HCT116 (cell line): ENCODE measurements around the gene MRM1. TPM values are rescaled to one million over a fixed set of nuclear protein-coding genes. Genes with fewer than 3 reads are reported as not detected.

Source experiments
- ATAC-seq: fragments of 200-7000 bp; cut with Tn5 transposase; 2 replicates; pipeline ENCODE4 v1.9.1; 2020; ENCODE audit warnings: mild to moderate bottlenecking, moderate library complexity
- BruUV-seq: library from RNA; stranded (reverse); fragments of 400-500 nt; replicated peaks from 2 replicates; lab custom pipeline; 2021; lab: Mats Ljungman, UMichigan
- CTCF ChIA-PET: fragments of 300-600 bp; sonication (Branson Sonifier 250); formaldehyde crosslinking; loops from one replicate; lab custom pipeline; 2021; ENCODE audit warnings: antibody characterized with exemption; lab: Charles Lee
- POLR2A ChIA-PET: fragments of 300-600, 350-600 bp; sonication (Branson Sonifier 250); formaldehyde crosslinking; loops from one replicate; lab custom pipeline; 2021; ENCODE audit warnings: antibody characterized with exemption; lab: Charles Lee
- RAD21 ChIA-PET, 2 experiments: fragments of 300-600 bp; sonication (Branson Sonifier 250); formaldehyde crosslinking; loops; one replicate each; lab custom pipeline; 2023; ENCODE audit warnings: low total read pairs in 2 of 2; ENCODE audit not compliant: uncharacterized antibody in 2 of 2, unreplicated experiment in 2 of 2, low non-redundant PET in 1 of 2; lab: Charles Lee
- DNase-seq: peaks from one replicate; pipeline ENCODE4 v3.0.0-alpha.2; 2010; ENCODE audit warnings: low read depth, low spot score
- H2AFZ ChIP-seq: fragments of 200-600 bp; shearing (Covaris generic), sonication (generic); 2 replicates; pipeline ENCODE4 v1.6.1; 2017; ENCODE audit warnings: low read depth, mixed run types, mixed read lengths, antibody characterized with exemption, low read length; ENCODE audit not compliant: poor library complexity, severe bottlenecking
- H3K27ac ChIP-seq: 2 replicates; pipeline ENCODE4 v1.5.1; 2012; ENCODE audit warnings: low read depth, low read length
- H3K27me3 ChIP-seq: fragments of 200-600 bp; sonication (generic); 2 replicates; pipeline ENCODE4 v1.6.1; 2016; ENCODE audit warnings: mixed run types, low read length, mixed read lengths; ENCODE audit not compliant: insufficient read depth
- H3K36me3 ChIP-seq, 2 experiments: fragments of 200-500 bp in 1 of 2; fragments of 200-600 bp in 1 of 2; sonication (Bioruptor generic) in 1 of 2; sonication (generic) in 1 of 2; 2 replicates each; pipeline versions ENCODE4 v1.5.1 to v1.6.1; 2014 to 2016; ENCODE audit warnings: low read length in 2 of 2, inconsistent platforms in 1 of 2, mixed read lengths in 1 of 2, mixed run types in 1 of 2; ENCODE audit not compliant: insufficient read depth in 2 of 2, control insufficient read depth in 1 of 2
- H3K4me1 ChIP-seq, 2 experiments: fragments of 200-600 bp in 1 of 2; sonication (generic) in 1 of 2; 2 replicates each; pipeline versions ENCODE4 v1.5.1 to v1.6.1; 2012 to 2017; ENCODE audit warnings: low read length in 2 of 2, inconsistent platforms in 1 of 2, mild to moderate bottlenecking in 1 of 2, mixed read lengths in 1 of 2, mixed run types in 1 of 2, moderate library complexity in 1 of 2; ENCODE audit not compliant: insufficient read depth in 2 of 2, control insufficient read depth in 1 of 2
- H3K4me2 ChIP-seq: fragments of 200-600 bp; sonication (generic); 2 replicates; pipeline ENCODE4 v1.6.1; 2017; ENCODE audit warnings: mixed run types, low read length, mixed read lengths
- H3K4me3 ChIP-seq, 2 experiments: fragments of 200-600 bp in 1 of 2; sonication (generic) in 1 of 2; replicated peaks in 1 of 2; 2 replicates each; pipeline ENCODE4 v1.5.1; 2011 to 2016; ENCODE audit warnings: low read length in 2 of 2, control low read depth in 1 of 2, low read depth in 1 of 2, mild to moderate bottlenecking in 1 of 2, mixed read lengths in 1 of 2, mixed run types in 1 of 2
- H3K79me2 ChIP-seq: fragments of 200-600 bp; sonication (generic); 2 replicates; pipeline ENCODE4 v1.6.1; 2017; ENCODE audit warnings: mild to moderate bottlenecking, mixed run types, low read length, moderate library complexity, mixed read lengths; ENCODE audit not compliant: insufficient read depth
- H3K9ac ChIP-seq: fragments of 200-600 bp; sonication (generic); 2 replicates; pipeline ENCODE4 v1.6.1; 2016; ENCODE audit warnings: low read length, mixed read lengths
- H3K9me2 ChIP-seq: fragments of 200-600 bp; sonication (generic), shearing (Covaris generic); 2 replicates; pipeline ENCODE4 v1.6.1; 2017; ENCODE audit warnings: mixed run types, mild to moderate bottlenecking, moderate library complexity; ENCODE audit not compliant: insufficient read depth
- H3K9me3 ChIP-seq, 2 experiments: fragments of 200-500 bp in 1 of 2; fragments of 200-600 bp in 1 of 2; sonication (Bioruptor generic) in 1 of 2; sonication (generic) in 1 of 2; 2 replicates each; pipeline ENCODE4 v1.6.1; 2014 to 2017; ENCODE audit warnings: low read length in 2 of 2, mixed read lengths in 2 of 2, inconsistent platforms in 1 of 2, low read depth in 1 of 2, mild to moderate bottlenecking in 1 of 2, mixed run types in 1 of 2, moderate library complexity in 1 of 2; ENCODE audit not compliant: control insufficient read depth in 1 of 2, insufficient read depth in 1 of 2
- H4K20me1 ChIP-seq: fragments of 200-600 bp; sonication (generic), shearing (Covaris generic); 2 replicates; pipeline ENCODE4 v1.6.1; 2017; ENCODE audit warnings: mixed run types, mild to moderate bottlenecking, moderate library complexity; ENCODE audit not compliant: insufficient read depth
- ATF3 ChIP-seq: IDR thresholded peaks from 2 replicates; pipeline ENCODE4 v1.6.1; 2012
- CBX3 ChIP-seq: IDR thresholded peaks from 2 replicates; pipeline ENCODE4 v1.6.1; 2012; ENCODE audit warnings: low read depth
- CEBPB ChIP-seq: IDR thresholded peaks from 2 replicates; pipeline ENCODE4 v1.6.1; 2012; ENCODE audit warnings: low read depth
- CTCF ChIP-seq, 3 experiments: fragments of 200-600 bp in 1 of 3; sonication (generic) in 1 of 3; IDR thresholded peaks in 2 of 3; conservative IDR thresholded peaks in 1 of 3; 2 replicates each; pipeline ENCODE4 v1.5.1; 2012 to 2017; ENCODE audit warnings: low read depth in 2 of 3, low read length in 2 of 3, antibody characterized with exemption in 1 of 3, borderline replicate concordance in 1 of 3, control low read depth in 1 of 3, mild to moderate bottlenecking in 1 of 3, mixed read lengths in 1 of 3, mixed run types in 1 of 3, moderate library complexity in 1 of 3; ENCODE audit not compliant: insufficient read depth in 1 of 3
- ELF1 ChIP-seq: IDR thresholded peaks from 2 replicates; pipeline ENCODE4 v1.6.1; 2012; ENCODE audit warnings: low read depth, borderline replicate concordance
- FOSL1 ChIP-seq: IDR thresholded peaks from 2 replicates; pipeline ENCODE4 v1.6.1; 2012; ENCODE audit warnings: low read depth
- MAX ChIP-seq: IDR thresholded peaks from 2 replicates; pipeline ENCODE4 v1.6.1; 2012
- POLR2A ChIP-seq: IDR thresholded peaks from 2 replicates; pipeline ENCODE4 v1.7.0; 2011; ENCODE audit warnings: borderline replicate concordance; ENCODE audit not compliant: insufficient read depth, insufficient read length; ENCODE audit errors: extremely low read depth
- RAD21 ChIP-seq: IDR thresholded peaks from 2 replicates; pipeline ENCODE4 v1.6.1; 2012; ENCODE audit warnings: low read depth, mild to moderate bottlenecking
- REST ChIP-seq: IDR thresholded peaks from 2 replicates; pipeline ENCODE4 v1.6.1; 2012; ENCODE audit warnings: low read depth
- SP1 ChIP-seq: IDR thresholded peaks from 2 replicates; pipeline ENCODE4 v1.6.1; 2012; ENCODE audit warnings: low read depth
- SRF ChIP-seq: IDR thresholded peaks from 2 replicates; pipeline ENCODE4 v1.6.1; 2012; ENCODE audit warnings: low read depth
- ZBTB33 ChIP-seq: IDR thresholded peaks from 2 replicates; pipeline ENCODE4 v1.6.1; 2011; ENCODE audit warnings: mild to moderate bottlenecking, low read length, moderate library complexity; ENCODE audit not compliant: insufficient replicate concordance; ENCODE audit errors: extremely low read depth
- intact Hi-C: fragments of 100-400 bp; cut with micrococcal nuclease; formaldehyde crosslinking; loops from 2 replicates; pipeline ENCODE4 v1.10.0; 2022
- total RNA-seq: library from RNA; stranded (reverse); gene quantifications from one replicate; pipeline ENCODE4 v1.2.1, GENCODE V29; 2021; ENCODE audit not compliant: unreplicated experiment

MRM1 gene
- total RNA-seq, 1 experiment from 2014 or later, result 14.5 TPM

- Histone ChIP-seq H4K20me1 (no peaks in the 10 kb centered on the region), H3K4me2 (no peak overlapping the region), H3K4me1 (peaks cover 0 to 4% of the 10 kb centered on the region in 2 experiments; a peak in 2 of 4 replicates), H3K27ac (no peak overlapping the region), H3K9me3 (no peaks in the 10 kb centered on the region), H2AFZ (no peak overlapping the region), H3K27me3 (0 out of 2 replicates have a peak, but pooled peaks cover 4% of the 10 kb centered on the region), H3K9ac (0 out of 2 replicates have a peak overlapping the region, but pooled peaks have one; percentile 3), H3K4me3 (no peak overlapping the region), H3K36me3 (no peaks in the 10 kb centered on the region), H3K79me2 (no peaks in the 10 kb centered on the region), H3K9me2 (no peaks in the 10 kb centered on the region)
- no peak for DNase-seq
- ChIA-PET CTCF (interaction anchor here (0.6 to 4.1 kb wide), 10 partner anchors 13 to 745 kb away, joined by 3 to 25 read pairs (median 4); no protein-coding TSS in a partner anchor), RAD21 (interaction anchor here in 1 of 2 experiments (1.0 kb wide), 1 partner anchor 127 kb away, joined by 3 read pairs; no protein-coding TSS in a partner anchor), POLR2A (interaction anchor here (0.6 kb wide), 1 partner anchor 529 kb away, joined by 3 read pairs; no protein-coding TSS in a partner anchor)
- BruUV-seq, result no TSS peak
- no peak for ATAC-seq
- intact Hi-C loops, result loop anchor here (5.0 kb wide), 2 partner anchors 594 to 769 kb away; no protein-coding TSS in a partner anchor
- no peak for TF ChIP-seq ATF3
- TF ChIP-seq RAD21, result no peak
- no peak for TF ChIP-seq CBX3
- no peak for TF ChIP-seq ELF1
- no peak for TF ChIP-seq CEBPB
- no peak for TF ChIP-seq ZBTB33
- no peak for TF ChIP-seq MAX
- TF ChIP-seq SRF, result no peak
- TF ChIP-seq REST, result no peak
- TF ChIP-seq POLR2A, result no peak
- no peak for TF ChIP-seq SP1
- TF ChIP-seq CTCF (IDR thresholded peaks at IDR 0.05 in 2 of 3, conservative IDR thresholded peaks at IDR 0.05 in 1 of 3; ENCODE audit: borderline replicate concordance in 1 of 3, insufficient read depth in 1 of 3, low read depth in 2 of 3, low read length in 2 of 3), result no peak
- TF ChIP-seq FOSL1, result no peak
These were observed 27.2 kb downstream of the MRM1 start for GRCh38 chr17:36628576-36628975.
